GM19455 (cell line): ENCODE results near the gene OSBPL6.
"Not testable (repeated sequence)": the region's sequence is repeated elsewhere in the genome, so short reads cannot be mapped to it uniquely, and the experiment has no call there.

ENCODE experiments used
- ATAC-seq: cut with Tn5 transposase; IDR thresholded peaks from one replicate; pipeline ENCODE4 v1.9.1; 2021; ENCODE audit not compliant: unreplicated experiment

Gene OSBPL6

DNA sequence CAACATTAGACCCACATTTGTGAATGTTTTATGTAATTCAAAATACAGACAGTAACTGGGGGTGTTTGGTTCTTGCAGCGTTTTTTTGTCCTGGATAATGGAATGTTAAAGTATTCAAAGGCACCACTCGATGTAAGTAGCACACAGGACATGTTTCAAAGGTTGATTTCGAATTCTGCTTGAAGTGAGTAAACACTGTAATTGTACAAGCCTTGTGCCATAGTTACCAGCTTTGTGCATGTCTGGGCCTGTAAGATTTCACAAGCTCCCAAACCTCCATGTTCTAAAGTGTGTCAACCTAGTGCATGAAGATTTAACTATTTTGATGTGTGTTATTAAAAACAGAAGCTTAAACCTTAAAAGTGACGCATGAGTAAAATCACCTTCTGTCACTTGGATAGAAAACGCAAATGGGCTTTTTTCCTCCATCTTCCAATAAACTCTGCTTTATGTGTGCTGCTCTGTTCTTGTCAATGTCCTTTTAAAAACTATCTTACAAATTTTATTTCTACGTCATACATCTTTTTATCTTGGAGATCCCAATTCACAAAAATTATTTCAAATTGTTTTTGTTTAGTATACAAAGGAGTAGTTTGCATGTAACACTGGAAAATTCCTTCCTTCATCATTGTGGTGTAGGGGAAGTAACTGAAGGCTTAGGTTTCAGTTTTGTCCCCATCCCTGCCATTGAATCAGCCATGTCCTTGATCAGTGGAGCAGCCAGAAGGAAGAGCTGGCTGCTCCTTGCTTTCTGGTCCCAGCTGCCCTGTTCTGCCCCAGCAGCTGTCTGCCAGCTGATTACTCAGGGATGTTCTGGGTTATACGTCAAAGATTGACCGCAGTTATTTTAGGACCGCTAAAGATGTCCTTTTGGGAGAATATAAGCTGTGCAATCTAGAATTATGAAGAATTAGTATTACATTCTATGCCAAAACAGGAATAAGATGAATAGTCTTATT is 137.4 kb downstream of the OSBPL6 start:
- ATAC-seq: no peak

DNA sequence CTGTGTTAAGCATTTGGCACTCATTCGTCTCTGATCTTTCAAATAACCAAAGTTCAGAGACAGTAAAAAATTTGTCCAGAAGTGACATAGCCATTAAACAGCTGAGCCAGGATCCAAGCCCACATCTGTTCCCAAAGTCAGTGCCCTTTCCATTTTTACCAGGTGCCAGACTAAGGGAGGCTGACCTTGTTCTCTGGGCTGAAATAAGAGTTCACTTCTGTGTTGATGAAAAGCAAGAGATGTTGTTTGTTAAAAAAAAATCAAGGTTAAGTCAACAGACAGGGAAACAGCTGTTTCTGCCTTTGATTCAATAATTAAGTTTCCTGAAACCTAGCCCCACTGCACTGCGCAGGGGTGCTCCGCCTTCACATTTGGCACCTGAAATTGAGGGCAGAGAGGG is 139.5 kb downstream of the OSBPL6 start:
- no peak for ATAC-seq

DNA sequence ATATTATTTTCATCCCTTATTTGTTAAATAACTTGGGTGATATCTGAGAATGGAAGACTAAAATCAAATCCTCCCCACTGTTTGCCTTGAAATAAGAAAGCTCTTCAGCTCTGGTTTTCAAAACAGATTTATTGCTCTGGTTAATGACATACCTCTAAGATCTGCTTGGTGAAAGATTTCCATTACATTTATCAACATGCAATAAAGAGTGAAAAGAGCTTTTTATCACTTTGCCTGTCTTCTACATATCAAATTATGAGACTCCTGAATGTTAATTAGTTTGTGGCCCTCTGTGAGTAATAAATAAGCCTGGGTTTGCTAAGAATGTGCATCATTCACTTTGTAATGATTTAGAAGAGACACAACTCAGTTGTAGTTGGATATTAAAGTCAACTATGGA is 140.9 kb downstream of the OSBPL6 start:
- ATAC-seq: no peak

DNA sequence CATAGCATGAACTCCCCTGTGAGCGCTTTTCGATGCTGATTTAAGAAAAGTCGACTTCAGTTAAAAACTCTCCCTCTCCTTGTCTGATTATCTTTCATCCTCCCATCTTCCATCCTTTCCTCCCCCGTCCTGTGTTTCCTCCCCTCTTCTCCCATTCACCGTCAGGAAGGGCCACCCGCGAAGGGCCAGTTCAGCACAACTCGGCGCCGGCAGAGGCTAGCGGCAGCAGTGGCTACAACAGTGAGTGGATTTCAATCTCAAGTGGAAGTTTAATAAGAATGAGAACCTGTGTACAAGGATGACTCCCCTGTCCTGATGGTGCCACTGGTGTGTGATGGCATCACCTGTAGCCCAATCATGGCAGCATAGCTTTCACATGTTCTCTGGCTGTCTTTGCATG is 149.8 kb downstream of the OSBPL6 start:
- ATAC-seq: no peak

DNA sequence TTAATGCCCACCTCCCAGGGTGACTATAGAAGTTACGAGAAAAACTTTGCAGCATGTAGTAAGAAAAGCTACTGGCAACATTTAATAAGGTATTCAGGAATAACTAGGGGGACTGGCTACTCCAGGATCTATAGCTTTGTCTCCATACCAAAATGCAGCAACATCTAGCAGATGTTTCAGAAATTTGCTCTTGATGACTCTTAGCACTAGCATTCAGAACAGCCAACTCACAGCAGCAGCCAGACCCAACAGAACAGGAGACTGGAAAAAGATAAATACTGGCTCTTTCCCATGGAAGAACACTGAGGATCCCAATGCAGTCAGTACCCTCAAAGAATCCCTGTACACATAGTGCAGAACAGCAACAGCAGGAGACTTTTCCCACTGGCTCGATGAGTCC is 151.6 kb downstream of the OSBPL6 start:
- ATAC-seq: no peak

DNA sequence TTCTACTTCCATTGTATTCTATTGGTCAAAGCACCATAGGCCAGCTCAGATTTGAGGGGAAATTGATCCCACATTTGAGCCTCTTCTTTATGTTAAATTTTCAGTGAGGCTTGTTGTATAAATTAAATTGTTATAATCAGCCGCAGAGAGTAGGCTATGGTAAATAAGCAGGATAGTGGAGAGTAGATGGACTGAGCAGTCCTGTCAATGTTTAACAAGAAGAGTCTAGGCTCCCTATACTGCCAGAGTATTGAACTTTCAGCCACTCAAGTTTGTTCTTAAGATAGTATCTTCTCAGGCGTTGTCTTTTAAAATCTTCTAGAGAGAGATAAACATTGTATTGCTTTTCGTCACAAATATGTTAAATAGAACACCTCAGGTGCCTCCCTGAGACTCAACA is 155.7 kb downstream of the OSBPL6 start:
- ATAC-seq: no peak

DNA sequence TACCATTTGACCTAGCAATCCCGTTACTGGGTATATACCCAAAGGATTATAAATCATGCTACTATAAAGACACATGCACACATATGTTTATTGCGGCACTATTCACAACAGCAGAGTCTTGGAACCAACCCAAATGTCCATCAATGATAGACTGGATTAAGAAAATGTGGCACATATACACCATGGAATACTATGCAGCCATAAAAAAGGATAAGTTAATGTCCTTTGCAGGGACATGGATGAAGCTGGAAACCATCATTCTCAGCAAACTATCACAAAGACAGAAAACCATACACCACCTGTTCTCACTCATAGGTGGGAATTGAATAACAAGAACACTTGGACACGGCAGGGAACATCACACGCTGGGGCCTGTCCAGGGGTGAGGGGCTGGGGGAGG is 163.4 kb downstream of the OSBPL6 start:
- not testable (repeated sequence) for ATAC-seq

DNA sequence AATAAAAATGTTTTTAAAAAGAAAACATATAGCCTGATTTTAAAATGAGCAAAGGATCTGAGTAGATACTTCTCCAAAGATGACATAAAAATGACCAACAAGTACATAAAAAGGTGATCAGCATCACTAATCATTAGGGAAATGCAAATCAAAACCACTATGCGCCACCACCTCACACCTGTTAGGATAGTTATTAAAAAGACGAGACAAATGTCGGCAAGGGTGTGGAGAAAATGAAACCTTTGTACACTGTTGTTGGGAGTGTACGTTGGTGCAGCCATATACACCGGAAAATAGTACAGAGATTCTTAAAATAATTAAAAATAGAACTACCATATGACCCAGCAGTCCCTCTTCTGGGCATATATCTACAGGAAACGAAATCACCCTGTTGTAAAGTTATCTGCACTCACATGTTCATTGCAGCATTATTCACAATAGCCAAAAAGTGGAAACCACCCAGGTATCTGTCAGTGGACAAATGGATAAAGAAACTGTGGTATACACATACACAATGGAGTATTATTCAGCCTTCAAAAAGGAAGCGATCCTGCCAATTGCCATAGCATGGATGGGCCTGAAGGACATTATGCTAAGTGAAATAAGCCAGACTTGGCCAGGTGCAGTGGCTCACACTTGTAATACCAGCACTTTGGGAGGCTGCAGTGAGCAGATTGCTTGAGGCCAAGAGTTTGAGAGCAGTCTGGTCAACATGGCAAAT is 165.0 kb downstream of the OSBPL6 start:
- ATAC-seq: no peak

DNA sequence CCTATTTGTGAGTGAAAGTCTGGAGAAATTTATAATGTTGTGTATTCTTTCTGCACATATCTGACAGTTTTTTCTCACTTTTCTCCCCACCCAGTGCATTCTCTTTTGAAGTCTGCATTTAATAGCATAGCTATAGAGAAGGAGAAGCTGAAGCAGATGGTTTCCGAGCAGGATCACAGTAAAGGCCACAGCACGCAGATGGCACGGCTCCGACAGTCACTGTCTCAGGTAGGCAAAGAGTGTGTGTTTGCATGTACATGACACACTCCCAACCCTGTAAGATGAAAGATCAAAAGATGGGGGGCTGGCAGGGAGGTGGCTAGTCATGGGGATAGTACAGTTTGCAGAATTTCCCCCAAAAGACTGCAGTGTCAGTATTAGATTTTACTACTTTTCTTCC is 167.3 kb downstream of the OSBPL6 start:
- ATAC-seq: no peak

DNA sequence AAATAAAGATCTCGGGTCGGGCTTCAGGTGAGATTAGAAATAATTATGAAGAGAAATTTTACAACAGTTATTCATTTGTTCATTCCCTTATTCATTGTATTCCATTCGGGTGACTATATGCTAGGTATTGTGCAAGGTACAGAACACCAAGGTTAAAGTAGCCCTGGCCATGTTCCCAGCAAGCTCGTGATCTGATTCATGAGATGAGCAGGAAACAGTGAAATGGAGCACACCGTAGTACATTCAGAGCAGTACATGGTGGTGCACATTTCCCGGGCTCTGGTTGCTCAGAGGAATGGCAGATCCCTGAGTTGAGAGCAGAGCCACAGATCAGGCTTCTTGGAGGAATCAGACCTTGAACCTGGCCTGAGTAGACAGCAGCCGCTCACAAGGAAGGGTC is 168.9 kb downstream of the OSBPL6 start:
- no peak for ATAC-seq

DNA sequence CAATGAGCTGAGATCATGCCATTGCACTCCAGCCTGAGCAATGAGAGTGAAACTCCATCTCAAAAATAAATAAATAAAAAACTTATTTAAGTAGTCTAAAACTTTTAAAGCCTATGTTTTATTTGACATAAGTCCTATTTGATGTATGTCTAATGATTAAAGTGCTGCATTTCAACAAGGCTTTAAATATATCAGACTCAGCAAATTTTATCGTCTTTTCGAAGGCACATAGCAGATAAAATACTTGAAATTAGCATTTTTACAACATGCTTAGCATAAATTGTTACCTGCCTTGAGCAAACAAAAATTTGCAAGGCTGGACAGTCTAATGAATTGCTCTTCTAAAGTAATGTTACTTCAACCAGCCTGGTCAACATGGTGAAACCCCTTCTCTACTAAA is 170.8 kb downstream of the OSBPL6 start:
- no peak for ATAC-seq

DNA sequence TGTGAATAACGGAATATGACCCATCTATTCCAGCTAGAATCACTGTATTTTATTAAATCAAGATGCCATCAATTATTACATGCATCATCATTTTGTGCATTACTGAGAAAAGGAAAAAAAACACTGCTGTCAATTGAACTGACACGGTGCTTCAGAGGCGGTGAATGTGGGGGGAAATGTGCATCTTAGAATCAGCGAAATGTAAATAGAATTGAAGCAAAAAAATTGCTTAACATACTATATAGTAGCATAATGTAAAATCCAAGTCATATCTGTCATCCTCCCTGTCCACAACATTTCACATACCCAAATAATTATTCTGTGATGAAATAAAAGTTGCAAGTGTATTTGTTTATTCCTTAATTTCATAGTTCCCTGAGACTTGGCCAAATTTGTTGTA is 172.1 kb downstream of the OSBPL6 start:
- ATAC-seq: no peak

DNA sequence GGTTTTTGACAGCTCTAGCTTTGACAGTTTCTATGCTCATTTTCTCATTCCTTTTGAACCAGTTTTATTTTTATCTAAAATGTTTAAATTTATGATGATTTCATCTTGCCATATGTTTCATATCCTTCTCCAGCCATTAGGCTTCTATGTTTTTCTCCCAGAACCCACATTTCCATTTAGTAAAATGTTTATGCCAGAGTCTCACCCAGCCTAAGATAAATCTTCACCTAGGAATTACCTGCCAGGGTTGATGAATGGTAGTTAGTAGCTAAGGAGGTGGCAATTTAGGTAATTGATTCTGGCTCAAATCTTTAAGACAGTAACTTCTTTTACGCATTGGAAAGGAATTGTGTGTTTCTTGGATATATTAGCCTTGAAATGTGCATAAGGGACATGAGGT is 173.0 kb downstream of the OSBPL6 start:
- ATAC-seq: no peak

DNA sequence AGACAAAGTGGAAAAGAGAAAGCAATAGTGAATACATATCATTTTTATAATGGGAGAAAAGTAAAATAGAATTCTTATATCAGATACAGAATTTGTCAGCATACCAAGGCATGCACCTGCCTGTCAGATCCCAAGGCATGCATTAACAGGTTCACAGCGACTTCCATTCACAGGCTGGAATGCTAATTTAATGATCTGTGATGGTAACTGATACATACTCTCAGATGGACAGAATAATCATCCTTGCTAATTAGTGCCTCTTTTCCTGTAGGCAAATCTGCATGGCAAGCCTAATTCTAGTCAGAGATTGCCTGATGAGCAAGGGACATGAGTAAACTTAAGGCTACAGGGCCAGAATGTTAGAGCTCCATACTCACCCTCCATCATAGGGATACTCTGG is 180.6 kb downstream of the OSBPL6 start:
- ATAC-seq: no peak

DNA sequence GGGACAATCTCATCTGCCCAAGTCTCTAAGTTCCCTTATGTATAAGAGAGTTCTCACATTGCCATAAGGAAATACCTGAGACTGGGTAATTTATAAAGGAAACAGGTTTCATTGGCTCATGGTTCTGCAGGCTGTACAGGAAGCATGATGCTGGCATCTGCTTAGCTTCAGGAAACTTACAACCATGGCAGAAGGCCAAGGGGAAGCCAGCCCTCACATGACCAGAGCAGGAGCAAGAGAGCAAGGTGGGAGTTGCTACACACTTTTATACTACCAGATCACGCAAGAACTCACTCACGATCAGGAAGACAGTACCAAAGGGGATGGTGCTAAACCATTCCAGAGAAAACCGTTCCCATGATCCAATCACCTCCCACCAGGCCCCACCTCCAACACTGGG is 182.7 kb downstream of the OSBPL6 start:
- no peak for ATAC-seq

DNA sequence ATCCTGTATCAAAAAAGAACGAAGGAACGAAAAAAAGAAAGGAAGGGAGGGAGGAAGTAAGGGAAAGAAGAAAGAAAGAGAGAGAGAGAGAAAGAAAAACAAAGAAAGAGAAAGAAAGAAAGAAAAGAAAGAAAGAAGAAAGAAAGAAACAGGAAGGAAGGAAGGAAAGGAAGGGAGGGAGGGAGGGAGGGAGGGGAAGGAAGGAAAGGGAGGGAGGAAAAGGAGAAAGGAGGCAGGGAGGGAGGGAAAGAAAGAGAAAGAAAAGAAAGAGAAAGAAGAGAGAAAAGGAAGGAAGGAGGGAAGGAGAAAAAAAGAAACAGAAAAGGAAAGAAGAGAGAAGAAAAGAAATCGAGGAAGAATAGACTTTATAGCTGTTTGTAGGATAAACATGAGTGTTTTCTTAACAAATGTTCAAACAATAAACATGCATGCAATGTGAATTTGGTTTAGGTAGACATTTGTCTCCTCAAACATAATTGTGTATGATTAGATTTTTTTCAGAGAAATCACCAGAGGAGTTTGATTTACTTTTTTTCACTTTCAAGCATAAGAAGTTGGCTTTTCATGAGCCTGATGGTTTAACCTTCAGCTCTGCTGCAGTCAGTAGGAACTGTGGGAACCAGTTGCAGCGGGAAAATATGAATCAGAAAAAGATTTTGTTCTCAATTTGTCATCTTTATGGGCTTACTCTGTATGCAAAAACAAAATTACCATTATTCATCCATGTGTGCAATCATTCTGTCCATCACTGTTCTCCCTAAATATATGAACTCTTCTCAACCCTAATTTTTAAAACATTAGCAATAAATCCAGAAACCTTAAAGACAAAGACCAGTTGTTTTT is 185.1 kb downstream of the OSBPL6 start:
- ATAC-seq: no peak

DNA sequence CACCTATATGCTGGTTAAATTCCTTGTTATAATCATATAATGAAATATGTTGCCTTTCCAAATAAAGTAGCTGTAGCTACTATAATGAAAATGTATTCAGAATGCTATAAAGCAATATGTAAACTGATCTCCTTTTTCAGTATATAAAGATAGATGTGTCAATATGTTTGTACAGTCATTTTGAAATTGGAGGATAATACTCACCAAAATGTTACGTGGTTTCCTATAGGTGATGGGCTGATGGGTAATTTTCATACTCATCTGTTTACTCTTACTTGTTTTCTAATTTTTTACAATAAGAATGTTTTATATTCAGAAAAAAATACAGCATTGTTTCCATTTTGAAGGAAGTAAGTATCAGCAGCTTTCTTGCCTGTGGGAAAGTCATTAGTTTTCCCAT is 186.5 kb downstream of the OSBPL6 start:
- no peak for ATAC-seq

DNA sequence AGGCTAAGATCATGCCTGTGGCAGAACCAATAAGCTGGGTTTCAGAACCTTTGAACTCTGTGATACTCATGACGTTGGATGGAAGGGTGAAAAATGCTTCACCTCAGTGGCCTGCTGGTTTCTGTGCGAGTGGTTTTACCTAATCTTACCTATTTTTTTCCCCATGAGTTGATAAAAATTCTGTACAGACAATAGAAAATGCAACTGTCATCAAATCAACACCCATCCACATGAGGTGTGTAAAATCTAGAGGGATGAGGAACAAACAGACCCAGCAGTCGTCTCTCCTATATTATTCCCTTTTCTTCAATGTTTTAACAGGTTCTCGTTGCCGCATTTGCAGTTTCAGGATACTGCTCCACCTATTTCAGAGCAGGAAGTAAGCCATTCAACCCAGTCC is 189.4 kb downstream of the OSBPL6 start:
- no peak for ATAC-seq

DNA sequence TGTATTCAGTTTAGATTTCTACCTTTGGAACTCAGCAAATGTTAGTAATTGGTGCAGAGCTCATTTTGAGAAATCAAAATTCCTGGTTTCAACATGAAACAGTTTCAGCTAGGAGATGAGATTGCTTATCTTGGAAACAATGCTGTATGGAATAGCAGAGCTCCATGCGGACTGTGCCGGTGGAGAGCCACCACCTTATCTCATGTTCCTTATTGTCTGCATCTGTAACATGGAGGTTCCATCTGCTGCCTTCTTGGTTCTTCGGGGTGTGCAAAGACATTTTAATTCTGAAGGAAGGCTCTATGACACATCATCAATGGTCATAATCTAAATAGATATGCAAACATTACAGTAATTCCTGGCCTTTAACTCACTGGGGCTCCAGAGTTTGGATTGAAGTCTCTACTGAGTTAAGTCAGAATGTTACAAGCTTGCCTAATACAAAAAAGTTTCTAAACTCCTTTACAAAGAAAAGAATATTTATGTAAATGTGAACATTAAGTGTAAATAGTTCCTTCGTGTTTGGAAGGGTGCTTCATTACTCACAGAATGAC is 191.4 kb downstream of the OSBPL6 start:
- no peak for ATAC-seq

DNA sequence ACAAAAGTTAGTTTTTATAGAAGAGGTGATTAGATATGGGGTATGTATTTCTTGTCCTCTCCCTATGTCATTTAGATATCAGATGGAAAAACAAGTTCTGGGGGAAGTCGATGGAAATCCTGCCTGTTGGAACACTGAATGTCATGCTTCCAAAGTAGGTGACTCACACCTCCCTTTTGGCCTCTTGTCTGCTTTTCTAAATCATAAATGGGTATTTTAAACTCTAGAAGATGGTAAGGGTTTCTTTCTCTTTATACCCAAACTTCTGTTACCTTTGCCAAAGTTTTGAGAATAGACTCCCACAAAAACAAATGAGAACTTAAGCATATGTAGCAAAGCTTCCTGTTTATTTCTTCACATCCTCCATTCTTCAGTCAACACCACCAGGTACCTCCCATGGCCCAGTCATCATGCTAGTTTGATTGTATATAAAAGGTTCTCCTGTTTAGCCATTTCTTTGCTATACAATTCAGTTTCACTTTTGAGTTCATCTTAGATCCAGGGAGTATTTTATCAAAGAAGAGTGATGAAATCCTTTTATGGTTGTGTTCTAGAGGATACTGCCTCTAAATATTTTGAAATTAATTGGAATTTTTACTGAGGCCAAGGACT is 192.8 kb downstream of the OSBPL6 start:
- no peak for ATAC-seq

DNA sequence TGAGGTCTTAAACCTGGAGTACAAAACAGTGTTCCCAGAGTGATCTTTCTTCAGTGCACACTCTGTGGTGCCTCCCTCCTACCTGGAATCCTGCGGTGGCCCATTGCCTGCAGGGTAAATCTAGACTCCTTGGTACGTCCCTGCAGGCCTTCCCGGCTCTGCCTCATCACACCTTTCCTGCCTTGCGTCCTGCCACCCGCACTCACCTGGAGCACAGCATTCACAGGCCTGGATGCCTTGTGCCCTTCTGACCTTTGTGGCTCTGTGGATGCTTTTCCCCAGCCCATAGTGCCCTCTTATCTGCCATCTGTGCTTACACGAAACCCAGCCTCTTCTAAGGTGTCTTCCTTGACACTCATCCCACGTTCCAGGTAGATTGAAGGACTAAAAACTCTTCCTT is 194.0 kb downstream of the OSBPL6 start:
- ATAC-seq: no peak
